ENCODE data around the gene COQ10B.

The COQ10B gene

GRCh38 chr2:197502685-197503084 lies 49.3 kb downstream of the COQ10B start:
- no peak for DNase-seq

- DNase-seq = no peak
Observed at GRCh38 chr2:197504000-197504399, 50.6 kb downstream of the COQ10B start.

GRCh38 chr2:197504512-197504911 lies 51.2 kb downstream of the COQ10B start:
- no peak for DNase-seq

DNA sequence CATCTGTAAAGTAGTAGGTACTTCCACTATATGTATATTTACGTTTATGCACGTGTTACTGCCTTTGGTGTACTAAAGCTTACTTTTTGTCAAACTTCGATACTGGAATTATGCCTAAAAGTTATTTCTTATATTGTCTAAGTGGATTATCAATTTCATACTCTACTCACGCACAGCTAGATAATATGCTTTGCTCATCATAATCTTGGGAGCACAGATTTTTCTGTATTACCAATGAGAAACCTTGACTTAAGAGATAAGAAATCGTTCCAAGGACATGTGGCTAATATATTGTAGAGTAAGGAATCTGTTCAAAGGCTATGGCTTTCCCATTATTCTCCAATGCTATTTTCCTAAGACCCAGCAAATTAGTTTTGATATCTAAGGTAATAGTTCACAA lies 53.3 kb downstream of the COQ10B start:
- DNase-seq = no peak

GRCh38 chr2:197513915-197514314 lies 60.6 kb downstream of the COQ10B start:
- peak; percentile 56 for DNase-seq

DNA sequence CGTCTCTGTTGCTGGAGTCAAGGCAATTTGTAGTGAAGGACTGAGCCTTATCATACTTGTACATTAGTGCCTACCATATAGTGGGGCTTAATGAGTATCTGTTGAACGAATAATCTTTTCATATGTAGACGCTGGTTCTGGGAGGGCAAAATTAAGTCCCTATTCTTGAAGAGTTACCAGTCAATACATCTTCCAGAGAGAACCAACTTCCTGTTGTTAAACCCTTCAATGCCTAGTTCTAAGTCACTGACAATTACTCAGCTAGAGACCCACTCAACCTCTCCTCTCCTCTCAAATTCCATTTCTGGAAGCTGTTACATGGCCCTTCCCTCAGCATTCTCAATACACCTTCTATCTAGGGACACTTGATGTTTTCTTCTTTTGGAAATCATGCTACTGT lies 61.4 kb downstream of the COQ10B start:
- peak; percentile 44 for DNase-seq

- no peak for DNase-seq
Observed at GRCh38 chr2:197515315-197515738, 62.0 kb downstream of the COQ10B start.

- peak; percentile 96 for DNase-seq
Observed at GRCh38 chr2:197515739-197516392, 62.5 kb downstream of the COQ10B start, which contains the start of gene MOB4. Gene MOB4, plus strand, starts transcription at chr2:197516066. Its CDS starts 21 bp downstream, at chr2:197516087.

DNA sequence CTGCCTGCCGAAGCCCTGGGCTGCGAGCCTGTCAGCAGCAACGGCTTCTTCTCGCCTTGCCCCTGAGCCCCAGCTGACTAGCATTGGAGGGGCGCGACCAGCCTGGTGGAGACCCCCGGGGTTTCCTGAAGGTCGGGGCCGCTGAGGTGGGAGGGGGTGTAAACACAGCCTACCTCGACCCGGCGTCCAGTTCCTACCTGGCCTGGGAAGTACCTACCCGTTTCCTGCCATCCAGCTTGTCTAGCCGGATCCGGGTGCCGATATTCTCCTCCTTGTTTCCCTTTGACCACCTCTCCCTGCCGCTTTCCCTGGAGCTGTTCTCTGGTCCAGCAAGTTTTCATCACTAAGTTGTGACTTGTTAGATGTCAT lies 63.0 kb downstream of the COQ10B start:
- DNase-seq = no peak

GRCh38 chr2:197517150-197517549 lies 63.8 kb downstream of the COQ10B start:
- no peak for DNase-seq

Data from hematopoietic multipotent progenitor cell treated with erythropoietin and hydrocortisone succinate and interleukin-3 and kit ligand, for 6 days (in vitro differentiated cells).